Measurements from ENCODE around the gene MRNIP. TPM values are rescaled to one million over a fixed set of nuclear protein-coding genes. Genes with fewer than 3 reads are reported as not detected.

The MRNIP gene
- total RNA-seq, 2 experiments from 2014 or later = 19.4 to 19.7 TPM

- POLR2A ChIA-PET = no interaction called here
- ATAC-seq = no peak
- CTCF ChIA-PET = interaction anchor here (1.1 to 2.7 kb wide), 2 partner anchors 20 to 407 kb away, joined by 3 to 10 read pairs; partner anchors contain the start of gene SQSTM1
- no peak overlapping the region for H3K27ac Mint-ChIP-seq
- peaks cover 39% of the 10 kb centered on the region for H3K4me1 Mint-ChIP-seq
- H3K36me3 Mint-ChIP-seq (ENCODE audit: low read depth) = peaks cover 20% of the 10 kb centered on the region
- no peaks in the 10 kb centered on the region for H3K9me3 Mint-ChIP-seq (ENCODE audit: low read depth)
- no peak overlapping the region for H3K4me3 Mint-ChIP-seq
- intact Hi-C loops (cut with DNase I, micrococcal nuclease) = loop anchor here (5.0 kb wide), 3 partner anchors 37 to 292 kb away; partner anchors contain the start of gene RNF130 (in 1 of the 2)
- DNase-seq = no peak
- no peaks in the 10 kb centered on the region for H3K27me3 Mint-ChIP-seq
Observed at GRCh38 chr5:179800071-179800695, 58.4 kb downstream of the MRNIP start.

GRCh38 chr5:179799644-179799973, 59.0 kb downstream of the MRNIP start:
- Mint-ChIP-seq H3K4me1 (peaks cover 38% of the 10 kb centered on the region), H3K4me3 (no peak overlapping the region), H3K27ac (no peak overlapping the region), H3K9me3 (ENCODE audit: low read depth) (no peaks in the 10 kb centered on the region), H3K36me3 (ENCODE audit: low read depth) (peaks cover 20% of the 10 kb centered on the region), H3K27me3 (no peaks in the 10 kb centered on the region)
- DNase-seq (no peak), ATAC-seq (no peak)
- intact Hi-C loops (cut with DNase I, micrococcal nuclease) = loop anchor here in 1 of 2 experiments (5.0 kb wide), 1 partner anchor 122 kb away; no protein-coding TSS in a partner anchor
- POLR2A ChIA-PET = no interaction called here
- CTCF ChIA-PET = interaction anchor here (2.7 kb wide), 1 partner anchor 20 kb away, joined by 10 read pairs; the partner anchor contains the start of gene SQSTM1

- POLR2A ChIA-PET = no interaction called here
- peaks cover 36% of the 10 kb centered on the region for H3K4me1 Mint-ChIP-seq
- H3K27me3 Mint-ChIP-seq = no peaks in the 10 kb centered on the region
- no peak for ATAC-seq
- CTCF ChIA-PET = interaction anchor here (0.5 to 0.8 kb wide), 3 partner anchors 67 to 429 kb away, joined by 3 to 4 read pairs (median 4); no protein-coding TSS in a partner anchor
- intact Hi-C loops (cut with DNase I, micrococcal nuclease) = loop anchor here in 1 of 2 experiments (5.0 kb wide), 1 partner anchor 122 kb away; no protein-coding TSS in a partner anchor
- no peak for DNase-seq
- peaks cover 20% of the 10 kb centered on the region for H3K36me3 Mint-ChIP-seq (ENCODE audit: low read depth)
- H3K27ac Mint-ChIP-seq = no peak overlapping the region
- no peaks in the 10 kb centered on the region for H3K9me3 Mint-ChIP-seq (ENCODE audit: low read depth)
- no peak overlapping the region for H3K4me3 Mint-ChIP-seq
Observed at GRCh38 chr5:179798771-179799643, 59.6 kb downstream of the MRNIP start.

DNA sequence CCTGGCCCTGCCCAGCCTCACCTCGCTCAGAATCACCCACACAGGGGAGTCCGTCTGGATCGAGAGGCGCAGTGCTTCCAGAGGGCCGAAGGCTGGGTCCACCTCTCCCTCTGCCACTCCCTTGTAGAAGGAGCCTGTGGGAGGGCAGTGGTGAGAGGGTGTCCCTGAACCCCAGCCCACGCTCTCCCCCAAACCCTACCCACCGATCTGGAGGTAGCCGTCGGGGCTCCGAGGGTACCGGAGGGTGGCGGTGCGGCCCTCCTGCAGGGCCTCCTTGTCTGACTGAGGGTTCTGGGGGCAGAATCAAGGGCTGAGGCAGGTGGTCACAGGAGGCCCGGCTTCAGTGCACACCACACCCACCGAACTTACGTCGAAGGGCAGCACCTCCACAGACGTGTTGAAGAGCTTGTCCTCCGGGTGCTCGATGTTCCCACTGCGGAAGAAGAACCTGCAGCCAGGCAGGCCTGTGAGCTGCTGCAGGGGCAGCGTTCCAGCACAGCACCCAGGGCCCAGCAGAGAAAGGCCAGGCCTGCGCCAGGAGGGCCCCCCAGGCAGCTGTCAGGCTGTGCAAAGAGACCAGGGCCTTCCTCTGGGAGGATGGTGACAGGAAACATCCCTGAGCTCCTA, 60.4 kb downstream of the MRNIP start:
- Mint-ChIP-seq H3K27ac (no peak overlapping the region), H3K4me1 (peaks cover 38% of the 10 kb centered on the region), H3K4me3 (no peak overlapping the region), H3K9me3 (ENCODE audit: low read depth) (no peaks in the 10 kb centered on the region), H3K27me3 (no peaks in the 10 kb centered on the region), H3K36me3 (ENCODE audit: low read depth) (peaks cover 20% of the 10 kb centered on the region)
- CTCF ChIA-PET = interaction anchor here (0.6 to 2.1 kb wide), 3 partner anchors 35 to 160 kb away, joined by 3 to 13 read pairs (median 4); no protein-coding TSS in a partner anchor
- POLR2A ChIA-PET = no interaction called here
- intact Hi-C loops (cut with DNase I, micrococcal nuclease) = loop anchor here in 1 of 2 experiments (5.0 kb wide), 1 partner anchor 121 kb away; no protein-coding TSS in a partner anchor
- ATAC-seq (no peak), DNase-seq (no peak)

DNA sequence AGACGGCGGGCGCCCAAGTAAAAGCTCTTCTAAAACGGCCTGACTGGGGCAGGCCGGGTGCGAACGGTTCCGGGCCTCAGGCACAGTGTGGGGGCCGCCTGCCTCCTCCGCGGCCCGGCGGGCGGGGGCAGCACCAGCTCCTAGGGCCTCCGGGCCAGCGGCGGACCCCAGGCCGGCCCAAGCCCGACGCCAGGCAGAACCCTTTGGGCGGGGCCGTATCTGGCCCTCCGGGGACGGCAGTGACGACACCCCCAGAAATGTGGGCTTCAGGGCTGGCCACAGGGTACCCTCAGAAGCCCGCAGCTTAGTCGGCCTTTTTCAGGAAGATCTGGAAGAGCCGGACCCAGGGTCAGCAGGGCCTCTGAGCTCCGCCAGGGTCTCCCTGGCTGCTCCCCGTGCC, 60.9 kb downstream of the MRNIP start:
- CTCF ChIA-PET = interaction anchor here (1.1 to 2.1 kb wide), 4 partner anchors 29 to 65 kb away, joined by 3 to 13 read pairs (median 4); no protein-coding TSS in a partner anchor
- no peak for ATAC-seq
- POLR2A ChIA-PET = no interaction called here
- no peaks in the 10 kb centered on the region for H3K9me3 Mint-ChIP-seq (ENCODE audit: low read depth)
- no peak for DNase-seq
- intact Hi-C loops (cut with DNase I, micrococcal nuclease) = loop anchor here (2.0 to 5.0 kb wide), 3 partner anchors 35 to 139 kb away; no protein-coding TSS in a partner anchor
- no peaks in the 10 kb centered on the region for H3K27me3 Mint-ChIP-seq
- no peak overlapping the region for H3K27ac Mint-ChIP-seq
- H3K36me3 Mint-ChIP-seq (ENCODE audit: low read depth) = peaks cover 20% of the 10 kb centered on the region
- no peak overlapping the region for H3K4me3 Mint-ChIP-seq
- H3K4me1 Mint-ChIP-seq = peaks cover 37% of the 10 kb centered on the region

- DNase-seq (no peak), ATAC-seq (no peak)
- CTCF ChIA-PET = interaction anchor here (0.5 to 2.1 kb wide), 9 partner anchors 14 to 109 kb away, joined by 3 to 13 read pairs (median 4); no protein-coding TSS in a partner anchor
- peaks cover 20% of the 10 kb centered on the region for H3K36me3 Mint-ChIP-seq (ENCODE audit: low read depth)
- H3K27ac Mint-ChIP-seq = no peak overlapping the region
- POLR2A ChIA-PET = no interaction called here
- H3K4me3 Mint-ChIP-seq = peak overlapping the region; percentile 64
- no peaks in the 10 kb centered on the region for H3K27me3 Mint-ChIP-seq
- H3K9me3 Mint-ChIP-seq (ENCODE audit: low read depth) = no peaks in the 10 kb centered on the region
- peaks cover 30% of the 10 kb centered on the region for H3K4me1 Mint-ChIP-seq
- intact Hi-C loops (cut with DNase I, micrococcal nuclease) = loop anchor here (1.0 to 5.0 kb wide), 8 partner anchors 10 to 138 kb away; partner anchors contain the start of genes CANX (in 1 of the 2), MAML1 (in 1 of the 2) and TBC1D9B (in 1 of the 2)
Observed at GRCh38 chr5:179796877-179797608, 61.6 kb downstream of the MRNIP start.

DNA sequence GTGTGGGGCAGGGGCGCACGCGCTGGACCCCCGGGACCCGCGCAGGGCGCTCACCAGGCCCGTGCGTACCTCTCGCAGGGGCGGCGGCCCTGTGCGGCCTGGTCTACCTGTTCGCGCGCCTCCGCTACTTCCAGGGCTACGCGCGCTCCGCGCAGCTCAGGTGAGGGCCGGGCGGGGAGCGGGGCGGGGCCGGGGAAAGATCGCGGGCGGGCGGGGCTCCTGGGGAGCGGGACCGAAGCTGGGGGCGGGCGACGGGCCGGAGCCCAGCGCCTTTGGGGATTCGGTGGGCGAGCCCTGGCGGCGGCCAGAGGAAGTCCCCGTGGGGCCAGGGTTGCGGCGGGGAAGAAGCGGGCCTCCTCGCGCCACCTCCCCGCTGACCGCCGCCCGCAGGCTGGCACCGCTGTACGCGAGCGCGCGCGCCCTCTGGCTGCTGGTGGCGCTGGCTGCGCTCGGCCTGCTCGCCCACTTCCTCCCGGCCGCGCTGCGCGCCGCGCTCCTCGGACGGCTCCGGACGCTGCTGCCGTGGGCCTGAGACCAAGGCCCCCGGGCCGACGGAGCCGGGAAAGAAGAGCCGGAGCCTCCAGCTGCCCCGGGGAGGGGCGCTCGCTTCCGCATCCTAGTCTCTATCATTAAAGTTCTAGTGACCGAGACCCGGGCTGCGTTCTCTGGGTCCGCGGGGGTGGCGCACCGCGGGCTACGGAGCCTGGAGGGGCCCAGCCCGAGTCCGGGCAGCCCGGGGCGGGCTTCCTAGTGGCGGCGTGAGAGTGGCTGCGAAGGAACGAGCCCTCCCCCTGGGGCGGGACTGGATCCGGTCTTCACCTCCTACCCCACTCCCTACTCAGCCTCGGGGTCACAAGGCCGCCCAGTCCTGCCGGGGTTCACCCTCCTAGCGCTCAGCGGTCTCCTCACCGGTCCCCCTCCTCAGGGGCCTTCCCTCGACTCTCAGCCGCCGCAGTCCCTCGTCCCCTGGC, 62.5 kb downstream of the MRNIP start:
- Mint-ChIP-seq H3K4me3 (peak overlapping the region; percentile 64), H3K27me3 (no peaks in the 10 kb centered on the region), H3K9me3 (ENCODE audit: low read depth) (no peaks in the 10 kb centered on the region), H3K36me3 (ENCODE audit: low read depth) (peaks cover 18% of the 10 kb centered on the region), H3K4me1 (peaks cover 25% of the 10 kb centered on the region), H3K27ac (no peak overlapping the region)
- DNase-seq (peak; percentile 87), ATAC-seq (peak; percentile 80)
- POLR2A ChIA-PET = no interaction called here
- intact Hi-C loops (cut with DNase I, micrococcal nuclease) = loop anchor here (1.0 to 5.0 kb wide), 8 partner anchors 11 to 137 kb away; partner anchors contain the start of genes CANX (in 1 of the 2), MAML1 (in 1 of the 2) and TBC1D9B (in 1 of the 2)
- CTCF ChIA-PET = interaction anchor here (0.5 to 2.1 kb wide), 11 partner anchors 14 to 251 kb away, joined by 3 to 13 read pairs (median 3); no protein-coding TSS in a partner anchor

GRCh38 chr5:179795049-179795862, 63.4 kb downstream of the MRNIP start:
- DNase-seq (peak; percentile 36), ATAC-seq (peak; percentile 2)
- peak overlapping the region; percentile 55 for H3K4me3 Mint-ChIP-seq
- CTCF ChIA-PET = interaction anchor here (0.6 to 1.6 kb wide), 5 partner anchors 8 to 295 kb away, joined by 3 to 5 read pairs (median 3); partner anchors contain the start of gene MAML1
- POLR2A ChIA-PET = no interaction called here
- no peaks in the 10 kb centered on the region for H3K9me3 Mint-ChIP-seq (ENCODE audit: low read depth)
- H3K36me3 Mint-ChIP-seq (ENCODE audit: low read depth) = peaks cover 18% of the 10 kb centered on the region
- H3K4me1 Mint-ChIP-seq = peaks cover 25% of the 10 kb centered on the region
- H3K27ac Mint-ChIP-seq = no peak overlapping the region
- intact Hi-C loops (cut with DNase I, micrococcal nuclease) = loop anchor here in 1 of 2 experiments (5.0 kb wide), 1 partner anchor 118 kb away; no protein-coding TSS in a partner anchor
- H3K27me3 Mint-ChIP-seq = no peaks in the 10 kb centered on the region

DNA sequence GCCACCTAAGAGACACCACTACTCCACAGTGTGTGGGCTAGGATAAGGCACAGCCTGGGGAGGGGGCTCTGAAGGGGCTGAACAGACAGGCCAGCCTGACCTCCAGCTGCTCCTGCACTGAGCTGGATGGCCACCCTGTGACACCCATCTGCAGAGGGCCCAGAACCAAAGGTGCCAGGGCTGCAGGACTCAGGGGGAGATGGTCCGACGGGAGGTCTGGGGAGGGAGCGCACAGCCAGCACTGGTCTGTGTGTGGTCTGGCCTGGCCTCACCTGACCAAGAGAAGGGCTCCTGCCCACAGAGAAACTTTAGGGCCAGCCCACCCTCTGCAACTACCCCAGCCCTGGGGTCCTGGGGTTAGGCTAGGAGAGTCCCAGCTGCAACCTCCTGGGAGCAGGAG, 64.0 kb downstream of the MRNIP start:
- intact Hi-C loops (cut with DNase I, micrococcal nuclease) = no loop called here
- Mint-ChIP-seq H3K27ac (no peak overlapping the region), H3K36me3 (ENCODE audit: low read depth) (peaks cover 14% of the 10 kb centered on the region), H3K9me3 (ENCODE audit: low read depth) (no peaks in the 10 kb centered on the region), H3K4me3 (peak overlapping the region; percentile 55), H3K4me1 (peaks cover 25% of the 10 kb centered on the region), H3K27me3 (no peaks in the 10 kb centered on the region)
- no peak for DNase-seq
- CTCF ChIA-PET = interaction anchor here (0.6 to 1.6 kb wide), 3 partner anchors 9 to 296 kb away, joined by 3 to 5 read pairs (median 5); partner anchors contain the start of gene MAML1
- no peak for ATAC-seq
- POLR2A ChIA-PET = no interaction called here

All from activated CD4-positive, alpha-beta T cell treated with anti-CD3 and anti-CD28 coated beads for 36 hours (primary cell).